ENCODE data around the gene CNGA3.

CNGA3 gene

DNA sequence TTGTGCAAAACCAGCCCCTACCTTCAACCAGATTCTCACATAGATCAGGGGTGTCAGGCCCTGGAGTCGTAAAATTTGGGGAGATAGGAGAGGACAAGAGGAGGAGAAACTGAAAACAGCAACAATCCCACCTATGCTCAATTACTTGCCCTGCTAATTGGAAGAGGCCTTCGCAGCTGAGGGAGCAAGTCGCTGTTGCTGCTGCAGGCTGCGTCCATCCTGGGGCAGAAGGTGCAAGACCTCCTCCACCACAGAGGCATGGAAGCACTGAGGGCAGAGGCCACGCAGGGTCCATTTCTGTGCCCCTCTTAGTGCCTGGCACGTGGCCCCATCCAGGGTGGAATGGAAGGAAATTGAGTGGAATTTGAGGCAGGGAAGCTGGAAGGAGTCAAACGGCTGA lies 36.5 kb downstream of the CNGA3 start:
- Histone ChIP-seq H3K9ac (ENCODE audit: insufficient read length) (no peak overlapping the region), H3K27ac (no peak overlapping the region), H3K9me3 (ENCODE audit: low read depth, low read length) (no peaks in the 10 kb centered on the region), H3K36me3 (ENCODE audit: insufficient read depth, low read length) (no peaks in the 10 kb centered on the region), H3K4me3 (no peak overlapping the region)
- no peak for DNase-seq (ENCODE audit: low read depth, low spot score)
- TF ChIP-seq POLR2AphosphoS5 (IDR thresholded peaks at IDR 0.05; ENCODE audit: borderline replicate concordance, low read depth, low read length) (no peak), FOXP2 (optimal IDR thresholded peaks at IDR 0.05; ENCODE audit: control extremely low read depth, extremely low read length, insufficient read depth) (no peak), EZH2 (IDR thresholded peaks at IDR 0.05) (no peak)

DNA sequence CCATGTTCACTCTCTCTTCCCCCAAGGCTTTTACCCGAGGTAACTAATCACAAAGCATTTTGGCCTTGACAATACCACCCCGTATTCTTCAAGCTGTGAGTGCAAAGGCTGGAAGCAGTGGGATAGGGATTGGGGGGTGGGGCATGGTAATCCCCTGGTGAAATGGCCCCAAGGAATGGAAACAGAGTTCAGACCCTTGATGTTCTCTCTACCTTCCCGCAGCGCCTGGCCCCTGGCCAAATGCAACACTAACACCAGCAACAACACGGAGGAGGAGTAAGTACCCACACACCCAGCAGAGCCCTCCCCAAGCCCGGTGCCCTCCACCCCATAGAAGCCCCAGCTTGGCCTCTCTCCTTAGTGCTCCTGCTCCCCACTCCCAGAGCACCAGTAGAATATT lies 36.9 kb downstream of the CNGA3 start:
- H3K9me3 ChIP-seq (ENCODE audit: low read depth, low read length): no peaks in the 10 kb centered on the region
- TF ChIP-seq EZH2 (IDR thresholded peaks at IDR 0.05) (no peak), POLR2AphosphoS5 (IDR thresholded peaks at IDR 0.05; ENCODE audit: borderline replicate concordance, low read depth, low read length) (no peak)
- no peak for DNase-seq (ENCODE audit: low read depth, low spot score)
- no peak overlapping the region for H3K4me3 ChIP-seq
- no peaks in the 10 kb centered on the region for H3K36me3 ChIP-seq (ENCODE audit: insufficient read depth, low read length)
- H3K27ac ChIP-seq: no peak overlapping the region
- no peak overlapping the region for H3K9ac ChIP-seq (ENCODE audit: insufficient read length)

DNA sequence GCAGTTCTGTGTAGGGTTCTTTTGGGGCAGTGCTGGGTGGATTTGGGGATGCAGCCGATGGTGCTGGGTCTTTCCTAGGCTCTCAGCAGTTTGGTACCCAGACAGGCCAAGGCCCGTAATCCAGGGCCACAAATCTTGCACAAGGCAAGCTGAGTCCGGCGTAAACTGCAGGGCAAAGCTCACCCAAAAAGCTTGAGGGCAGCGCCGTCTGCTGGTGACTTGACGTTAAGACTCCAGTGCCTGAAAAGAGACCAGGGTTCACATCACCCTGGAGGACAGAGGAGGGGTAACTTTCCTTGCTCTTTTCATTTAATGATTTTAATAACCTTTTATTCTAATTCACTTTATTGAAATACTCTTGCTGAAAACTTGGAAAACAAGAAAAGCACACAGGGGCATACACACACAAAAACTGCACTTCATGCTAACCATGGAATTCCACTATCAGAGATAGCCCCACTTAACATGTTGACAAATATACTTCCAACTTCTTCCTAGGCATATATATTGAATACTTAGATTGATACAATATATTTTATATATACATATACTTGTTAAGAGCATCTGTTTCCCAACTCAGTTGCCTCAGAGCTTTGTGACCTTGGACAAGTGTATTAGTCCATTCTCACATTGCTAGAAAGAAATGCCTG lies 38.9 kb downstream of the CNGA3 start:
- DNase-seq (ENCODE audit: low read depth, low spot score): no peak

DNA sequence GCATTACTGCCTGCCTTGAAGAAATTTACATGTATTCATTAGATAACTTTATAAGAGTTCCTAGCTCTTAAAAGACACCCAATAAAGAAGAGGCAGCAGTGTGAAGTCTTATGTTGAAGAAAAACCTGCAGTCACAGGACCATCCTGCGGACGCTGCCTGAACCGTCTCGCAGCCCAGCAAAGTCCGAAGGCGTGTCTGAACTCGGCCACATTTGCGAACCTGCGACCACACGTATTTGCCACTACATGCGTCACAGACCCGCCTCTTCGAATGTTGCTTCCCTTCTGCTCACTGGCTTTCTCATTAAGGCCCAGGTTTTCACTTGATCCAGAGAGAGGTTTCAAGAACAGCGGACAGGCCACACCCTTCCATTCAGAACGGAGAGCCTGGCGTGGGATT lies 41.2 kb downstream of the CNGA3 start:
- Histone ChIP-seq H3K36me3 (ENCODE audit: insufficient read depth, low read length) (no peaks in the 10 kb centered on the region), H3K4me3 (no peak overlapping the region), H3K9ac (ENCODE audit: insufficient read length) (no peak overlapping the region), H3K9me3 (ENCODE audit: low read depth, low read length) (no peaks in the 10 kb centered on the region), H3K27ac (no peak overlapping the region)
- TF ChIP-seq EZH2 (IDR thresholded peaks at IDR 0.05) (no peak), POLR2AphosphoS5 (IDR thresholded peaks at IDR 0.05; ENCODE audit: borderline replicate concordance, low read depth, low read length) (no peak), FOXP2 (optimal IDR thresholded peaks at IDR 0.05; ENCODE audit: control extremely low read depth, extremely low read length, insufficient read depth) (no peak)
- DNase-seq (ENCODE audit: low read depth, low spot score): no peak

More for the DNA sequence above, 38.9 kb downstream of the CNGA3 start:
- no peak for TF ChIP-seq FOXP2 (optimal IDR thresholded peaks at IDR 0.05; ENCODE audit: control extremely low read depth, extremely low read length, insufficient read depth)
- no peak for TF ChIP-seq POLR2AphosphoS5 (IDR thresholded peaks at IDR 0.05; ENCODE audit: borderline replicate concordance, low read depth, low read length)
- no peak for TF ChIP-seq EZH2 (IDR thresholded peaks at IDR 0.05)
- Histone ChIP-seq H3K4me3 (no peak overlapping the region), H3K27ac (no peak overlapping the region), H3K9ac (ENCODE audit: insufficient read length) (no peak overlapping the region), H3K36me3 (ENCODE audit: insufficient read depth, low read length) (no peaks in the 10 kb centered on the region), H3K9me3 (ENCODE audit: low read depth, low read length) (no peaks in the 10 kb centered on the region)

DNA sequence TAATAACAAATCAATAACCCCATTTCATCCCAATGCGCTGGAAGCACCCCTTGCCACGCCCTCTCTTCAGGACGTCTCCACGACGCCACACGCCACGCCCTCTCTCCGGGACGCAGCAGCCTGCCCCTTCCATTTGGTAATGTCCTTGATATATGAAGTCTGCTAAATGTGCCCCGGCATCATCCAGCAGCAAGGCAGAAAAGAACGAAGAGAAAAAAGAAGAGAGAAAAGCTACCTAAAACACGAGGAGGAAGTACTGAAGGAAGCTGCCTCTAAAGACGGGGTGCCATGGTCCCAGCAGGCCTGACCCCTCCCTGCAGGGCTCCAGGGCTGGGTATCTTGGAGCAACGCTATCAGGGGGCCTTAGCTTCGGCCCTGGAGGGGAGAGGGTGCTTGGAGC lies 41.8 kb downstream of the CNGA3 start:
- Histone ChIP-seq H3K9me3 (ENCODE audit: low read depth, low read length) (no peaks in the 10 kb centered on the region), H3K9ac (ENCODE audit: insufficient read length) (no peak overlapping the region), H3K36me3 (ENCODE audit: insufficient read depth, low read length) (no peaks in the 10 kb centered on the region), H3K27ac (no peak overlapping the region), H3K4me3 (no peak overlapping the region)
- TF ChIP-seq POLR2AphosphoS5 (IDR thresholded peaks at IDR 0.05; ENCODE audit: borderline replicate concordance, low read depth, low read length) (no peak), EZH2 (IDR thresholded peaks at IDR 0.05) (no peak), FOXP2 (optimal IDR thresholded peaks at IDR 0.05; ENCODE audit: control extremely low read depth, extremely low read length, insufficient read depth) (no peak)
- DNase-seq (ENCODE audit: low read depth, low spot score): no peak

DNA sequence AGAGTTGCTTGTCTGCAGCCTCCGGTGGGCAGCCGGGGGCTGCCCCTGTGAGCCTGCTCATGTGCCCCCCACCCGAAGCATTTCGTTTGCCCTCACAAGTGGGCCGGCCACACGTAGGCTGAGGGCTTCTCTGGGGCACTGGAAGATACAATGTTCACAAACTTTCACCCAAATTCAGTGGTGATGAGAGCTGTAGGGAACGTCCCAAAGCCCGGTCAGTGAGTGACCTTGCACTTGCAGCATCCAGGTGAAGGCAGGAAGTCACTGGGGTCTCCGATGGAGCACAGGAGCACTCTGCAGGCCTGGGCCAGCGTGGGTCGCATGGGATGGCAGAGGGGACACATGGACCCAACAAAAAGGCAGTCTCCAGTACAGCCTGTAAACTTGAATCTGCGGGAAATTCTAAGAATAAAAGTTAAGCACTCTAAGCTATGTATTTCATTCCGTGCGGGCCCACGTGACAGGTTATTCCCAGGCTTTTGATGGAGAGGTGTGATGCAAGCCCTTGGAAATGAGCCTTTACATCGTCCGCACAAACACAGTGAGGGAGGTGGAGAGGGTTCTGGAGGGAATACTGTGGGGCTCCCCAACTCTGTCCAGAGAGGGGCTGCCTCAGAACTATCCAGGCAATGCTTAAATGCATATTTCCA lies 42.5 kb downstream of the CNGA3 start:
- Histone ChIP-seq H3K36me3 (ENCODE audit: insufficient read depth, low read length) (no peaks in the 10 kb centered on the region), H3K4me3 (no peak overlapping the region)
- TF ChIP-seq POLR2AphosphoS5 (IDR thresholded peaks at IDR 0.05; ENCODE audit: borderline replicate concordance, low read depth, low read length) (no peak), FOXP2 (optimal IDR thresholded peaks at IDR 0.05; ENCODE audit: control extremely low read depth, extremely low read length, insufficient read depth) (no peak), EZH2 (IDR thresholded peaks at IDR 0.05) (no peak)

DNA sequence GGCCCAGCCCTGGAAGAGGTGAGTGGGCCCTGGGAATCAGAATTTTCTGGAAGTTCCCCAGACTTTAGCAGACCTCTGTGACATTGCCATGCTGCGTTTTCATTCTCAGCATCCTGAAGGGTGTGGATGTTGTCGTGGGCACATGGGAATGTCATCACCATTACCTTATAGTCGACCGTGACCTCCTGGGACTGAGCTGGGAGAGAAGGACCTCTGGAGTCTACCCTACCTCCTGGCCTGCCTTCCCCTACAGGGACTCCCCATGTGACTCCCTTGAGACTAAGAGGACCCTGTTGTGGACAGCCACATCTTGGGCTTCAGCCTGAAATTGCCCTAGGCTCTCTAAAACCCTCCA lies 43.0 kb downstream of the CNGA3 start:
- H3K36me3 ChIP-seq (ENCODE audit: insufficient read depth, low read length): no peaks in the 10 kb centered on the region
- TF ChIP-seq EZH2 (IDR thresholded peaks at IDR 0.05): no peak
- no peak for TF ChIP-seq POLR2AphosphoS5 (IDR thresholded peaks at IDR 0.05; ENCODE audit: borderline replicate concordance, low read depth, low read length)
- no peak for TF ChIP-seq FOXP2 (optimal IDR thresholded peaks at IDR 0.05; ENCODE audit: control extremely low read depth, extremely low read length, insufficient read depth)
- no peaks in the 10 kb centered on the region for H3K9me3 ChIP-seq (ENCODE audit: low read depth, low read length)
- H3K9ac ChIP-seq (ENCODE audit: insufficient read length): no peak overlapping the region
- DNase-seq (ENCODE audit: low read depth, low spot score): no peak
- no peak overlapping the region for H3K4me3 ChIP-seq
- no peak overlapping the region for H3K27ac ChIP-seq

More for the DNA sequence above, 42.5 kb downstream of the CNGA3 start:
- no peaks in the 10 kb centered on the region for H3K9me3 ChIP-seq (ENCODE audit: low read depth, low read length)
- no peak overlapping the region for H3K27ac ChIP-seq
- H3K9ac ChIP-seq (ENCODE audit: insufficient read length): no peak overlapping the region
- no peak for DNase-seq (ENCODE audit: low read depth, low spot score)

DNA sequence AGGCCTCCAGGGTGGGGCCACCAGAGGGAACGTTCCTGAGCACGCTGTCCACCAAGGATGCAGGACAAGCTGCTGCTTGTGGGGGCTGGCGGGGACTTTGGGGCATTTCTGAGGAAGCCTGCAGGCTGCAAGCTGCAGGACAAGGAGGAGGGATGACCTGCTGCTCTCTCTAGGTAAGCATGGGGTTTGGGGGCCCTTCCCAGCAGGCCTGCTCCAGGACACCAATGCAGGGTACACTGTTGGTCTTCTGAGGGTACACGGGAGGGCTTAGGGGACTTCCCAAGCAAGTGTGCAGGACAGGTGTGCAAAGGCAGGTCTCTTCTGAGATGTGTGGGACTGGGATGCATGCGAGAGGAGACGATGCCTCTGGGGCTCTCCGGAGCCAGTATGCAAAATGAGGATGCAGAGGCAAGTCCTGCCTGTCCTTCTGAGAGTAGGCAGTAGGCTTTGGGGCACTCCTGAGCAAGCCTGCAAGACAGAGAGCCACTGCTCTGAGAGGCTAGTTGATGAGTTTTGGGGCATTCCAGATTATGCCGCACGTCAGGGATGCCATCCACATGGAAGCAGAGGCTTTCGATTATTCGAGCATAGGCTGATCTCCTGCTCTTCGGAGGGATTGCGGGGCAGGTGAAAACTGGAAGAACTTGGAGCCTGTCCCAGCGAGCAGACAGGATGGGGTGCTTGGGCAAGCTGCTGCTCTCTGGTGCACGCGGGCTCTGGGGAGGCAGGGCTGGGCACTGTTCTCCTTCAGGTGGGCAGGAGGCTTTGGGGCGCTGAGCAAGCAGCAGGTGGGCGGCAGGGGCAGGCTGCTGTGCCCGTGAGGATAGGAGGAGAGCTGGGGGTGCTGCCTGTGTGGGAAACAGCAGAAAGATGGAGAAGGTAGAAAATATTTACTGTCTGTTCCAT lies 44.6 kb downstream of the CNGA3 start:
- DNase-seq (ENCODE audit: low read depth, low spot score): no peak
- no peak overlapping the region for H3K4me3 ChIP-seq

More for the DNA sequence above, 44.6 kb downstream of the CNGA3 start:
- no peak for TF ChIP-seq EZH2 (IDR thresholded peaks at IDR 0.05)
- no peak for TF ChIP-seq FOXP2 (optimal IDR thresholded peaks at IDR 0.05; ENCODE audit: control extremely low read depth, extremely low read length, insufficient read depth)
- no peak for TF ChIP-seq POLR2AphosphoS5 (IDR thresholded peaks at IDR 0.05; ENCODE audit: borderline replicate concordance, low read depth, low read length)
- no peak overlapping the region for H3K9ac ChIP-seq (ENCODE audit: insufficient read length)
- no peak overlapping the region for H3K27ac ChIP-seq
- no peaks in the 10 kb centered on the region for H3K36me3 ChIP-seq (ENCODE audit: insufficient read depth, low read length)
- H3K9me3 ChIP-seq (ENCODE audit: low read depth, low read length): no peaks in the 10 kb centered on the region
